SU-DHL-6 (cell line): ENCODE measurements around the gene WDR36.

Experiments
- H2AFZ ChIP-seq: fragments of 200-600 bp; sonication (generic); 2 replicates; pipeline ENCODE4 v1.6.1; 2014; ENCODE audit warnings: low read depth, mild to moderate bottlenecking, moderate library complexity, mixed read lengths, antibody characterized with exemption, low read length; ENCODE audit not compliant: severe bottlenecking
- H3F3A ChIP-seq: fragments of 200-600 bp; shearing (Covaris generic); 2 replicates; pipeline ENCODE4 v1.6.0; 2016; ENCODE audit warnings: antibody characterized with exemption, mild to moderate bottlenecking; ENCODE audit not compliant: insufficient read depth
- H3K27ac ChIP-seq: fragments of 200-600 bp; sonication (generic); 2 replicates; pipeline ENCODE4 v1.5.1; 2016; ENCODE audit warnings: low read depth, mild to moderate bottlenecking, low read length, moderate library complexity, mixed read lengths
- H3K27me3 ChIP-seq: fragments of 200-600 bp; sonication (generic), shearing (Covaris generic); 2 replicates; pipeline ENCODE4 v1.6.0; 2014; ENCODE audit warnings: mild to moderate bottlenecking, low read length
- H3K36me3 ChIP-seq: fragments of 200-600 bp; sonication (generic); 2 replicates; pipeline ENCODE4 v1.6.1; 2014; ENCODE audit warnings: mild to moderate bottlenecking, low read length, mixed read lengths
- H3K4me2 ChIP-seq: fragments of 300-600, 200-600 bp; shearing (Covaris generic), sonication (generic); 2 replicates; pipeline ENCODE4 v1.6.0; 2014; ENCODE audit warnings: low read length, low read depth, mild to moderate bottlenecking; ENCODE audit not compliant: poor library complexity, severe bottlenecking
- H3K4me3 ChIP-seq: fragments of 200-600 bp; sonication (generic); 2 replicates; pipeline ENCODE4 v1.5.1; 2014; ENCODE audit warnings: antibody characterized with exemption, low read length, mild to moderate bottlenecking, mixed read lengths; ENCODE audit not compliant: insufficient read depth, poor library complexity, severe bottlenecking
- H3K79me2 ChIP-seq: fragments of 200-600 bp; sonication (generic); 2 replicates; pipeline ENCODE4 v1.6.1; 2014; ENCODE audit warnings: mild to moderate bottlenecking, low read length, moderate library complexity; ENCODE audit not compliant: insufficient read depth
- H3K9ac ChIP-seq: fragments of 200-600 bp; sonication (generic); 2 replicates; pipeline ENCODE4 v1.7.0; 2014; ENCODE audit warnings: mild to moderate bottlenecking, low read length
- H3K9me2 ChIP-seq: fragments of 200-600 bp; sonication (generic); replicated peaks from 2 replicates; pipeline ENCODE4 v1.6.1; 2014; ENCODE audit warnings: low read length; ENCODE audit not compliant: insufficient read depth
- H3K9me3 ChIP-seq: fragments of 200-600 bp; sonication (generic); 2 replicates; pipeline ENCODE4 v1.6.1; 2014; ENCODE audit warnings: low read length, mixed read lengths; ENCODE audit not compliant: insufficient read depth
- H4K20me1 ChIP-seq: fragments of 200-600 bp; sonication (generic); 2 replicates; pipeline ENCODE4 v1.6.1; 2014; ENCODE audit warnings: low read depth, mild to moderate bottlenecking, antibody characterized with exemption, low read length, moderate library complexity, mixed read lengths
- CTCF ChIP-seq: fragments of 200-600 bp; sonication (generic); IDR thresholded peaks from one replicate; pipeline ENCODE4 v1.5.1; 2017; ENCODE audit warnings: antibody characterized with exemption, mild to moderate bottlenecking, low read length, moderate library complexity; ENCODE audit not compliant: insufficient read depth, poor library complexity, severe bottlenecking
- EZH2phosphoT487 ChIP-seq: fragments of 200-600 bp; sonication (generic), shearing (Covaris generic); conservative IDR thresholded peaks from 2 replicates; pipeline ENCODE4 v1.6.1; 2018; ENCODE audit warnings: mild to moderate bottlenecking, antibody characterized with exemption, low read length, moderate library complexity, mixed read lengths

Gene WDR36

GRCh38 chr5:111066261-111066938 is 25.7 kb upstream of the WDR36 start:
- H4K20me1 ChIP-seq, result no peaks in the 10 kb centered on the region
- no peaks in the 10 kb centered on the region for H3F3A ChIP-seq
- no peaks in the 10 kb centered on the region for H3K79me2 ChIP-seq
- TF ChIP-seq EZH2phosphoT487, result no peak
- TF ChIP-seq CTCF, result no peak
- no peaks in the 10 kb centered on the region for H3K27me3 ChIP-seq
- no peaks in the 10 kb centered on the region for H3K9me3 ChIP-seq
- H3K36me3 ChIP-seq, result no peaks in the 10 kb centered on the region
- H3K9ac ChIP-seq, result no peak overlapping the region
- no peak overlapping the region for H3K4me3 ChIP-seq
- no peak overlapping the region for H3K27ac ChIP-seq
- no peak overlapping the region for H2AFZ ChIP-seq
- no peaks in the 10 kb centered on the region for H3K9me2 ChIP-seq
- no peak overlapping the region for H3K4me2 ChIP-seq

- Histone ChIP-seq H3K9ac (no peak overlapping the region), H2AFZ (no peak overlapping the region), H3K9me2 (no peaks in the 10 kb centered on the region), H3K4me3 (no peak overlapping the region), H3F3A (no peaks in the 10 kb centered on the region), H4K20me1 (no peaks in the 10 kb centered on the region), H3K27me3 (no peaks in the 10 kb centered on the region), H3K4me2 (no peak overlapping the region), H3K9me3 (no peaks in the 10 kb centered on the region), H3K79me2 (no peaks in the 10 kb centered on the region), H3K27ac (no peak overlapping the region), H3K36me3 (no peaks in the 10 kb centered on the region)
- TF ChIP-seq EZH2phosphoT487 (no peak), CTCF (no peak)
Observed at GRCh38 chr5:111068213-111068612, 23.9 kb upstream of the WDR36 start.

GRCh38 chr5:111069839-111070238 is 22.3 kb upstream of the WDR36 start:
- Histone ChIP-seq H3K9me3 (no peaks in the 10 kb centered on the region), H3K4me3 (no peak overlapping the region), H4K20me1 (no peaks in the 10 kb centered on the region), H2AFZ (no peak overlapping the region), H3K27ac (no peak overlapping the region), H3K79me2 (no peaks in the 10 kb centered on the region), H3K9me2 (no peaks in the 10 kb centered on the region), H3K4me2 (no peak overlapping the region), H3K9ac (no peak overlapping the region), H3F3A (no peaks in the 10 kb centered on the region), H3K36me3 (no peaks in the 10 kb centered on the region), H3K27me3 (no peaks in the 10 kb centered on the region)
- no peak for TF ChIP-seq CTCF
- TF ChIP-seq EZH2phosphoT487, result no peak
